K562 (cell line): ENCODE data around the gene MFSD11. TPM values are rescaled to one million over a fixed set of nuclear protein-coding genes. Genes with fewer than 3 reads are reported as not detected.
A peak's percentile ranks its signal among the peaks of the same experiment; 100 is the strongest.
"Not testable (repeated sequence)": the region's sequence is repeated elsewhere in the genome, so short reads cannot be mapped to it uniquely, and the experiment has no call there.

ENCODE experiments used
- ATAC-seq: fragments of 200-7000 bp; cut with Tn5 transposase; 3 replicates; pipeline ENCODE4 v1.9.1; 2020; ENCODE audit warnings: moderate library complexity
- BruUV-seq: library from RNA; stranded (reverse); fragments of 400-500 nt; replicated peaks from 2 replicates; lab custom pipeline; 2021; lab: Mats Ljungman, UMichigan
- CTCF ChIA-PET: fragments of 300-600 bp; formaldehyde crosslinking; extraction: SDS; loops from one replicate; lab custom pipeline; 2021; ENCODE audit warnings: low intra/inter-chr PET ratio; lab: Yijun Ruan, JAX
- POLR2A ChIA-PET: fragments of 300-600, 350-650 bp; sonication (Branson Sonifier 250); formaldehyde crosslinking; extraction: SDS; loops from one replicate; lab custom pipeline; 2021; ENCODE audit warnings: antibody characterized with exemption, inconsistent platforms; lab: Yijun Ruan, JAX
- DNase-seq, 4 experiments: peaks; one replicate each; pipeline versions ENCODE4 v3.0.0 to v3.0.0-alpha.2; 2011 to 2018; ENCODE audit warnings: low spot score in 3 of 4, mixed read lengths in 3 of 4; ENCODE audit errors: extremely low read depth in 1 of 4
- FAIRE-seq: peaks from 2 replicates; lab custom pipeline; 2011; peaks lifted over from hg19 to GRCh38; lab: Jason Lieb, UNC
- H2AFZ ChIP-seq: 2 replicates; pipeline ENCODE4 v1.6.0; 2011; ENCODE audit warnings: low read depth, low read length, control low read depth, inconsistent platforms
- H3K27ac ChIP-seq: fragments of 200-600 bp; 3 replicates; pipeline ENCODE4 v1.8.0; 2011; ENCODE audit warnings: low read depth, mild to moderate bottlenecking, control low read depth, inconsistent platforms, low read length, moderate library complexity, mixed read lengths; ENCODE audit errors: extremely low read depth
- H3K27me3 ChIP-seq, 2 experiments: fragments of 300-600 bp in 1 of 2; 2 replicates in 1 of 2; 3 replicates in 1 of 2; pipeline versions ENCODE4 v1.6.0 to v1.8.0; 2011; ENCODE audit warnings: inconsistent platforms in 2 of 2, low read length in 2 of 2, mild to moderate bottlenecking in 1 of 2, mixed read lengths in 1 of 2, moderate library complexity in 1 of 2; ENCODE audit not compliant: control insufficient read depth in 2 of 2, insufficient read depth in 2 of 2
- H3K36me3 ChIP-seq: fragments of 300-600 bp; 3 replicates; pipeline ENCODE4 v1.8.0; 2011; ENCODE audit warnings: mild to moderate bottlenecking, low read length, inconsistent platforms; ENCODE audit not compliant: control insufficient read depth, insufficient read depth
- H3K4me1 ChIP-seq, 2 experiments: fragments of 200-600 bp in 1 of 2; replicated peaks in 1 of 2; 2 replicates in 1 of 2; 3 replicates in 1 of 2; pipeline versions ENCODE4 v1.5.1 to v1.8.0; 2011; ENCODE audit warnings: inconsistent platforms in 2 of 2, low read length in 2 of 2, mild to moderate bottlenecking in 1 of 2, mixed read lengths in 1 of 2, moderate library complexity in 1 of 2; ENCODE audit not compliant: control insufficient read depth in 2 of 2, insufficient read depth in 2 of 2
- H3K4me2 ChIP-seq: 2 replicates; pipeline ENCODE4 v1.6.1; 2011; ENCODE audit warnings: low read length, control low read depth, inconsistent platforms, mixed read lengths; ENCODE audit not compliant: insufficient read depth
- H3K4me3 ChIP-seq: fragments of 200-600 bp; sonication (generic), shearing (Covaris generic); 2 replicates; pipeline ENCODE4 v1.5.1; 2016; ENCODE audit warnings: control low read depth, inconsistent platforms
- H3K79me2 ChIP-seq: fragments of 200-600 bp; 3 replicates; pipeline ENCODE4 v1.8.0; 2011; ENCODE audit warnings: low read length, inconsistent platforms; ENCODE audit not compliant: control insufficient read depth, insufficient read depth
- H3K9ac ChIP-seq, 2 experiments: 2 replicates each; pipeline versions ENCODE4 v1.6.0 to v1.6.1; 2011; ENCODE audit warnings: low read depth in 2 of 2, low read length in 2 of 2, control low read depth in 1 of 2, inconsistent platforms in 1 of 2, mild to moderate bottlenecking in 1 of 2, mixed read lengths in 1 of 2; ENCODE audit not compliant: insufficient read depth in 1 of 2
- H3K9me1 ChIP-seq: one replicate; pipeline ENCODE4 v1.6.0; 2011; ENCODE audit warnings: inconsistent platforms, mild to moderate bottlenecking, low read length, moderate library complexity; ENCODE audit not compliant: control insufficient read depth, insufficient read depth
- H3K9me3 ChIP-seq: replicated peaks from 2 replicates; pipeline ENCODE4 v1.5.1; 2011; ENCODE audit warnings: low read depth, low read length, inconsistent platforms; ENCODE audit not compliant: control insufficient read depth, insufficient read depth
- H4K20me1 ChIP-seq: replicated peaks from 2 replicates; pipeline ENCODE4 v1.6.1; 2011; ENCODE audit warnings: low read length, inconsistent platforms, mixed read lengths; ENCODE audit not compliant: control insufficient read depth, insufficient read depth
- ATF7 ChIP-seq: fragments of 450-650 bp; IDR thresholded peaks from 2 replicates; pipeline ENCODE4 v1.7.1; 2014; ENCODE audit warnings: mild to moderate bottlenecking, moderate library complexity
- DPF2 ChIP-seq: fragments of 450-650 bp; IDR thresholded peaks from 2 replicates; pipeline ENCODE4 v1.6.1; 2016
- EP400 ChIP-seq: fragments of 450-650 bp; IDR thresholded peaks from 2 replicates; pipeline ENCODE4 v1.6.1; 2017; ENCODE audit warnings: antibody characterized with exemption, mild to moderate bottlenecking, moderate library complexity
- FOSL1 ChIP-seq: fragments of 200-800 bp; sonication (Bioruptor generic); conservative IDR thresholded peaks from 2 replicates; pipeline ENCODE4 v1.6.1; 2016; ENCODE audit warnings: missing genetic modification characterization, missing compliant biosample characterization
- JUN ChIP-seq, 2 experiments: sonication (generic) in 1 of 2; formaldehyde crosslinking in 1 of 2; IDR thresholded peaks; 2 replicates each; pipeline versions ENCODE4 v1.6.1 to v1.8.0; 2012 to 2022; ENCODE audit warnings: borderline replicate concordance in 2 of 2, mild to moderate bottlenecking in 2 of 2, improper control_type of control experiment in 1 of 2, low read depth in 1 of 2, low read length in 1 of 2, missing genetic modification reagents in 1 of 2
- JUND ChIP-seq, 2 experiments: IDR thresholded peaks; 2 replicates in 1 of 2; 3 replicates in 1 of 2; pipeline ENCODE4 v1.6.1; 2011; ENCODE audit warnings: borderline replicate concordance in 2 of 2, low read depth in 2 of 2, low read length in 2 of 2, improper control_type of control experiment in 1 of 2, missing biosample characterization in 1 of 2, missing genetic modification characterization in 1 of 2, missing genetic modification reagents in 1 of 2
- MEIS2 ChIP-seq: fragments of 450-650 bp; IDR thresholded peaks from 2 replicates; pipeline ENCODE4 v1.6.1; 2014; ENCODE audit warnings: mild to moderate bottlenecking; ENCODE audit not compliant: partially characterized antibody
- SMARCE1 ChIP-seq: fragments of 450-650 bp; IDR thresholded peaks from 2 replicates; pipeline ENCODE4 v1.7.1; 2016; ENCODE audit warnings: mild to moderate bottlenecking
- SREBF1 ChIP-seq: fragments of 150-350 bp; IDR thresholded peaks from 2 replicates; pipeline ENCODE4 v1.6.1; 2014; ENCODE audit warnings: antibody characterized with exemption, low read depth, low read length, borderline replicate concordance
- TEAD1 ChIP-seq, 2 experiments: fragments of 450-650 bp in 1 of 2; sonication (generic) in 1 of 2; formaldehyde crosslinking; IDR thresholded peaks; 2 replicates each; pipeline versions ENCODE4 v1.4.0 to v1.8.0; 2020 to 2022; ENCODE audit warnings: mild to moderate bottlenecking in 2 of 2, missing genetic modification reagents in 1 of 2
- WGBS: fragments of 100-300 bp; shearing (Covaris generic); methylation state at CpG from one replicate; pipeline ENCODE4 v1.1.6; 2016; ENCODE audit warnings: low coverage, mixed read lengths; ENCODE audit not compliant: insufficient coverage; ENCODE audit errors: missing lambda C conversion rate; 5-methylcytosine and 5-hydroxymethylcytosine counted together
- in situ Hi-C: fragments of 300-500 bp; cut with MboI; formaldehyde crosslinking; loops from 4 replicates; pipeline ENCODE4 v1.15.0; 2018; ENCODE audit warnings: inconsistent platforms, mixed read lengths
- intact Hi-C: fragments of 100-400 bp; cut with micrococcal nuclease; formaldehyde crosslinking; loops from 2 replicates; pipeline ENCODE4 v1.14.2; 2022
- polyA plus RNA-seq, 8 experiments: library from polyadenylated mRNA; depleted of rRNA in 4 of 8; stranded (reverse) in 5 of 8; unstranded in 3 of 8; fragments of >200 nt; fragmentation: Nextera tagmentation in 2 of 8; fragmentation: Illumina TruSeq in 1 of 8; extraction: Ambion mirVana in 2 of 8; extraction: Trizol in 1 of 8; gene quantifications; 2 replicates each; pipeline versions ENCODE4 v1.2.1 to v1.2.3, GENCODE V29; 2011 to 2014; ENCODE audit warnings: inconsistent platforms in 1 of 8, missing spikeins in 1 of 8
- total RNA-seq, 7 experiments: library from RNA; depleted of rRNA in 6 of 7; stranded (reverse); fragments of >200 nt in 6 of 7; fragmentation: Illumina TruSeq in 2 of 7; extraction: Trizol in 2 of 7; gene quantifications; 2 replicates each; pipeline versions ENCODE4 v1.2.1 to v1.2.3, GENCODE V29; 2011 to 2021; ENCODE audit warnings: low replicate concordance in 1 of 7
- TF ChIP-seq, protein P1 (sequence below): fragments of 450-650 bp; IDR thresholded peaks from 2 replicates; pipeline ENCODE4 v1.6.1; 2016
- TF ChIP-seq, protein P2 (sequence below): fragments of 450-650 bp; formaldehyde crosslinking; IDR thresholded peaks from 2 replicates; pipeline ENCODE4 v1.4.0; 2020; ENCODE audit warnings: mild to moderate bottlenecking, mixed read lengths

MFSD11 gene
- total and polyA plus RNA-seq, 9 of the 15 experiments (the other 6 are each of a cell fraction or from before 2014, with no cell fraction given), result 14.4 to 24.5 (median 19.9) TPM

DNA sequence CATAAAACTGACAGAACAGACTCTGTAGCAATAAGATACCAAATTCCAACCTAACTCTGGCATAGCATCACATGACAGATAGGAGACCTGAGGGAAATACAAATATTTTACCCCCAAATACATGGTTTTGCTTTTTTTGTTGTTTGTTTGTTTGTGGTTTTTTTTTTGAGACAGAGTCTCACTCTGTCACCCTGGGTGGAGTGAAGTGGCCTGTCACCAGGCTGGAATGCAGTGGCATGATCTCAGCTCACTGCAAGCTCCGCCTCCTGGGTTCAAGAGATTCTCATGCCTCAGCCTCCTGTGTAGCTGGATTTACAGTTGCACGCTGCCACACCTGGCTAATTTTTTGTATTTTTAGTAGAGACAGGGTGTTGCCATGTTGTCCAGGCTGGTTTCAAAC is 49.9 kb downstream of the MFSD11 start:
- FAIRE-seq, result peak; percentile 29

More for the DNA sequence above, 49.9 kb downstream of the MFSD11 start:
- BruUV-seq; H3K27me3 ChIP-seq; H3K9ac ChIP-seq; H3K4me2 ChIP-seq; H4K20me1 ChIP-seq; H3K36me3 ChIP-seq; in situ Hi-C loops; H3K79me2 ChIP-seq; H2AFZ ChIP-seq; H3K4me3 ChIP-seq; H3K9me1 ChIP-seq; H3K9me3 ChIP-seq; TF ChIP-seq JUN (CRISPR knock-in tag; IDR thresholded peaks at IDR 0.05; ENCODE audit: borderline replicate concordance): not testable (repeated sequence)
- 51% methylated on average over 2 of the region's 2 CpGs for WGBS
- Histone ChIP-seq H3K4me1 (peaks cover 18 to 31% of the 10 kb centered on the region in 2 experiments), H3K27ac (peak overlapping the region; percentile 50; the same call in 2 of the 3 replicates)
- intact Hi-C loops, result loop anchor here (2.0 kb wide), 1 partner anchor 51 kb away; the partner anchor contains the start of gene SRSF2
- ChIA-PET CTCF (interaction anchor here (0.7 kb wide), 1 partner anchor 14 kb away, joined by 3 read pairs; no protein-coding TSS in a partner anchor), POLR2A (interaction anchor here (1.1 to 1.4 kb wide), 3 partner anchors 9 to 64 kb away, joined by 3 to 4 read pairs (median 3); no protein-coding TSS in a partner anchor)
- peak in 1 of 4 experiments; percentile 48 for DNase-seq
- ATAC-seq, result peak; percentile 63
- TF ChIP-seq SMARCE1 (0 out of 2 replicates have a peak, but pooled peaks have one; percentile 16), MEIS2 (peak; percentile 31), SREBF1 (0 out of 2 replicates have a peak, but pooled peaks have one; percentile 35), JUND (IDR thresholded peaks at IDR 0.05; ENCODE audit: borderline replicate concordance, low read depth, low read length) (peak; percentile 31; the same call in 1 of the 2 replicates), JUND (tag; IDR thresholded peaks at IDR 0.05; ENCODE audit: borderline replicate concordance, low read depth, low read length) (peak; percentile 24; the same call in 1 of the 3 replicates), DPF2 (peak; percentile 25; the same call in 1 of the 2 replicates), JUN (IDR thresholded peaks at IDR 0.05; ENCODE audit: borderline replicate concordance, low read depth, low read length) (0 out of 2 replicates have a peak, but pooled peaks have one; percentile 28), TEAD1 (CRISPR knock-in tag; IDR thresholded peaks at IDR 0.05) (peak in 1 of 2 experiments; percentile 86; a peak in 1 of 4 replicates), ATF7 (peak; percentile 56; the same call in 1 of the 2 replicates), EP400 (0 out of 2 replicates have a peak, but pooled peaks have one; percentile 4), FOSL1 (tag) (0 out of 2 replicates have a peak, but pooled peaks have one; percentile 41)
- TF ChIP-seq, protein P1, sequence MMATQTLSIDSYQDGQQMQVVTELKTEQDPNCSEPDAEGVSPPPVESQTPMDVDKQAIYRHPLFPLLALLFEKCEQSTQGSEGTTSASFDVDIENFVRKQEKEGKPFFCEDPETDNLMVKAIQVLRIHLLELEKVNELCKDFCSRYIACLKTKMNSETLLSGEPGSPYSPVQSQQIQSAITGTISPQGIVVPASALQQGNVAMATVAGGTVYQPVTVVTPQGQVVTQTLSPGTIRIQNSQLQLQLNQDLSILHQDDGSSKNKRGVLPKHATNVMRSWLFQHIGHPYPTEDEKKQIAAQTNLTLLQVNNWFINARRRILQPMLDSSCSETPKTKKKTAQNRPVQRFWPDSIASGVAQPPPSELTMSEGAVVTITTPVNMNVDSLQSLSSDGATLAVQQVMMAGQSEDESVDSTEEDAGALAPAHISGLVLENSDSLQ, result peak; percentile 77
- TF ChIP-seq, protein P2, sequence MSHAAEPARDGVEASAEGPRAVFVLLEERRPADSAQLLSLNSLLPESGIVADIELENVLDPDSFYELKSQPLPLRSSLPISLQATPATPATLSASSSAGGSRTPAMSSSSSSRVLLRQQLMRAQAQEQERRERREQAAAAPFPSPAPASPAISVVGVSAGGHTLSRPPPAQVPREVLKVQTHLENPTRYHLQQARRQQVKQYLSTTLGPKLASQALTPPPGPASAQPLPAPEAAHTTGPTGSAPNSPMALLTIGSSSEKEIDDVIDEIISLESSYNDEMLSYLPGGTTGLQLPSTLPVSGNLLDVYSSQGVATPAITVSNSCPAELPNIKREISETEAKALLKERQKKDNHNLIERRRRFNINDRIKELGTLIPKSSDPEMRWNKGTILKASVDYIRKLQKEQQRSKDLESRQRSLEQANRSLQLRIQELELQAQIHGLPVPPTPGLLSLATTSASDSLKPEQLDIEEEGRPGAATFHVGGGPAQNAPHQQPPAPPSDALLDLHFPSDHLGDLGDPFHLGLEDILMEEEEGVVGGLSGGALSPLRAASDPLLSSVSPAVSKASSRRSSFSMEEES, result 0 out of 2 replicates have a peak, but pooled peaks have one; percentile 11
